GM18505 (cell line): Measurements from ENCODE around the gene KDELR3.

Experiments used
- ATAC-seq: cut with Tn5 transposase; IDR thresholded peaks from one replicate; pipeline ENCODE4 v1.9.1; 2021; ENCODE audit not compliant: unreplicated experiment
- POLR2A ChIP-seq: IDR thresholded peaks from 4 replicates; pipeline ENCODE4 v1.6.1; 2011; ENCODE audit warnings: borderline replicate concordance; ENCODE audit not compliant: insufficient read depth, insufficient read length; ENCODE audit errors: extremely low read depth

Gene KDELR3

DNA sequence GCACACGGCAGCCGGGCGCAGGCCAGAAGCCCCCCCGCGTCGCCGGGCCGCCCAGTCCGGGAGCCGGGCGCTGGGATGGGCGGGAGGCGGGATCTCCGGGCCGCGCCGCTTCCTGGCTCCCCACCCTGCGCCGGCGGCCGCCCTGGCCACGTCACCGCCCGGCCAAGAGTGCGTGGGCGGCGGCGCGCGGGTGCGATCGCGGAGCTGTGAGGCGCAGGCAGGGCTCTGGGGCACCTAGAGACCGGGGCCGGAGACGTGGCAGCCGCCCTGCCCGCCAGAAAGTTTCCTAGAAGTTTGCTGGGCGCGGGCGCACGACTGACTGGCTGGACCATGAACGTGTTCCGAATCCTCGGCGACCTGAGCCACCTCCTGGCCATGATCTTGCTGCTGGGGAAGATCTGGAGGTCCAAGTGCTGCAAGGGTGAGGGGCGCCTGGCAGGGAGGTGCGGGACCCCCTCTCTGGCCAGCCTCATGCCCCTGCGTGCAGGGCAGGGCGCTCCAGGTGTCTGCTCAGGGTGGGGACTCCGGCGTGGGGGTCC lies at the start of gene KDELR3:
Gene KDELR3 (plus strand): TSS at position 193 of the 539 bp plus-strand sequence. CDS start 138 bp downstream, at position 331.
- ATAC-seq: no peak
- TF ChIP-seq POLR2A: no peak

DNA sequence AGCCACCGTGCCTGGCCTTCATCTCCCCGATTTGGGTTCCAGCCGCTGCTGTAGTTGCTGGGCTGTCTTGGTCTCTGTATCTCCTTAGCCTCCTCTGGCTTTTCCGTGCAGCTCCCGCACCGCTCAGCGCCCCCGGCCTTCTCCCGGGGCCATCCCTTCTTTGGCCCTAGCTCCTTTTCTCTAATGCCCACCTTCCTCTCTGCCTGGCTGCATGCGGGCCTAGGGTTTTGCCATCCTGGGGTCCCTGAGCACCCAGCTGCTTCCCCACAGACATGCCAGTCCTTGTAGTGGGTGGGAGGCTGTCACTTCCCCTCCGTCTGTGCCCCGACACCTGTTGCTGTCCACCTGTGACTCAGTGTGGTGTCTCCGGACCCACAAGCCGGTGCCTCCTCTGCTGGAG lies 49.3 kb upstream of the KDELR3 start:
- no peak for ATAC-seq
- no peak for TF ChIP-seq POLR2A

DNA sequence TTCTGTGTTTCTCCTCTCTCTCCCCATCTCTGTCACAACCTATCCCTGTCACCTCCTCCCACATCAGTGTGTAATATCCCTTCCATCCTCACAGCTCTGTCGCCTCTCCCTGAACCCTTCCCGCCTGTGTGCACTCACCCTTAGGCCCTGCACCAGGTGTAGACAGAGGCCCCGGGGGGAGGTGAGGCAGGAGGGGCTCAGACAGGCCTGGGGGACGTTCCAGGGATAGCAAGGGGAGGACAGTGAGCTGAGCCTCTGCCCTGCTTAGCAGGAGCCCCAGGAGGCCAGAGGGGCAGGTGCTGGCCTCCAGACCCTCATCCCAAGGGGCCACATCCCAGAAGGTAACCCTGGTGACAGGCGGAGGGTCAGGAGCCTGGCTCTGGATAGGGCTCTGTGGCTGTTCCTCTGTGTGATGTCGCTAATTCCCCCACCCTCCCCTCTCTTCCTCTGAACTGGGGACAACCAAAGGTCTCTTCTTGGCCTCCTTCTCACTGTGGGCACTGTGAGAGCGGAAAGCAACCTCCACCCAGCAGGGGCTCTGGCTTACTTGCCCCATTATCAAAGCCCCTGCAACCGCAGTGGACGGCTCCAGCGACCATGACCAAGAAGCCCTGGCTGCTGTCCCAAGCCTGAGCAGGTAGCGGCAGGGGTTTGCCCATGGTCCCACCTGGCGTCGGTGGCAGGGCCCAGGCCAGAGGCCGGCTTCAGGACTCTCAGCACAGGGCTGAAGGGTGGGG lies 48.6 kb upstream of the KDELR3 start:
- ATAC-seq: no peak

DNA sequence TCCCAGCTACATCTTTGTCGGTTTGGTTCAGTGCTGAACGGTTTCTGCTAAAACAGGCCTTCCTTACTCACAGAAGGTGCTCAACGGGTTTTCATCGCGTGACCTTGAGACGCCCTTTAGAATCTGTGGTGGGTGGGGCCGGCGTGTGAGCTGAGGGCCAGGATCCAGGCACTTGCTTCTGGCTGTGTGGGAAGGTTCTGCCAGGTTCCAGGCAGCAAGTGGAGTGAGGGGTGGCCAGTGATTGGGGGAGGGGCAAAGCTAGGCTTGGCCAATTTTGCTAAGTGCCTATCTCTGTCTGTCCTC lies 48.1 kb upstream of the KDELR3 start:
- no peak for TF ChIP-seq POLR2A
- ATAC-seq: no peak

More for the DNA sequence above, 48.6 kb upstream of the KDELR3 start:
- TF ChIP-seq POLR2A: no peak

DNA sequence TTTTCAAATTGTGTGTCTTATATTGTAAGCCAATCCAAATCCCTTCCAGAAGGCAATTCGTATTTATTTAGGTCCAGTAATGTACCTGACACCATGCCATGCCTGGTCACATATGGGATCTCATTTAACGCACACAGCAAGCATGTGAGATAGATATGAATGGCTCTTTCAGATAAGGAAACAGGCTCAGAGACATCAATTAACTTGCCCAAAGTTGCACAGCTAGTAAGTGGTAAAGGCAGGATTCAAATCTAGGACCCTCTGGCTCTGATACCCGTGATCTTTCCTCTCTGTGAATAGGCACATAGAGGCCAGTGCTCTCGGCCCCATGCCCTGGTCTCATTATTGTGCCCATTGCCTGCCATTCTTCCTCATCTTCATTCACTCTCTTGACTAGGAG lies 47.2 kb upstream of the KDELR3 start:
- TF ChIP-seq POLR2A: no peak
- no peak for ATAC-seq

DNA sequence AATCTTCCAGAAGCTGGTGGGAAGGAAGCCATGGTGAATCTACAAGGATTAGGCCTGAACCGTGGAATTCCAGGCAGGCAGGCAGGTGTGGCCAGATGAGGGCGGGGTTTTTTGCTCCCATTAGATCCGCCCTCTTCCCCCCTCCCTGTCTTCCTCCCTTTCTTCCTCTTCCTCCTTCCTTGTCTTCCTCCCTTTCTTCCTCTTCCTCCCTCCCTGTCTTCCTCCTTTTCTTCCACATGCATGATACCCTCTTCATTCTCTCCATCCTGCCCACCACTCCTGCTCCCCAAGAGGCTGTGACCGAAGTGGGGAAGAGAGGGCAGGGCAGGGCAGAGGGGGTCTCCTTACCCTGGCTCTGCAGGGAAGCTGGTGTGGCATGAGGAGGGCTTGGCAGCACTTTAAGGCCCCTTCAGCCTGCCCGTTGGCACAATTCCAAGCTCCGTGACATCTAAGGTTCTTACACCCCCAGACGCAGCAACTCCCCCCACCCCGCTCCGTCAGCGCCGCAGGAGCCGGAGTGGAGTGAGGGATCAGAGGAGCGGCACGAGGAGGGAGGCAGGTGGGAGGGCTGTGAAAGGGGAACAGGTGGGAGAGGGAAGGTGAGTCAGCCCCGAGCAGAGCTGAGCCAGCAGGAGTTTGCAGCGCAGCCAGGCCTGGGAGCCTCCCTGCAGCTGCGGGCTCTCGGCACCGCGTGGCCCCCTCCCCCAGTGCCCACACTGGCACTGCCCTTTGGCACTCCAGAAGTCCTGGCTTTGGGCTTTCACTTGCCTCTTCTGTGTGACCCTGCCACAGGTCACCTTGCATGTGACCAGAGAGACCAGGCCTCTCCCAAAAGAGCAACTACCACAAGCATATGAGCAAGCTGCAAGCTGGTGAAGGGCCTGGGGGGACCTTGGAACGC lies 45.0 kb upstream of the KDELR3 start:
- no peak for ATAC-seq

DNA sequence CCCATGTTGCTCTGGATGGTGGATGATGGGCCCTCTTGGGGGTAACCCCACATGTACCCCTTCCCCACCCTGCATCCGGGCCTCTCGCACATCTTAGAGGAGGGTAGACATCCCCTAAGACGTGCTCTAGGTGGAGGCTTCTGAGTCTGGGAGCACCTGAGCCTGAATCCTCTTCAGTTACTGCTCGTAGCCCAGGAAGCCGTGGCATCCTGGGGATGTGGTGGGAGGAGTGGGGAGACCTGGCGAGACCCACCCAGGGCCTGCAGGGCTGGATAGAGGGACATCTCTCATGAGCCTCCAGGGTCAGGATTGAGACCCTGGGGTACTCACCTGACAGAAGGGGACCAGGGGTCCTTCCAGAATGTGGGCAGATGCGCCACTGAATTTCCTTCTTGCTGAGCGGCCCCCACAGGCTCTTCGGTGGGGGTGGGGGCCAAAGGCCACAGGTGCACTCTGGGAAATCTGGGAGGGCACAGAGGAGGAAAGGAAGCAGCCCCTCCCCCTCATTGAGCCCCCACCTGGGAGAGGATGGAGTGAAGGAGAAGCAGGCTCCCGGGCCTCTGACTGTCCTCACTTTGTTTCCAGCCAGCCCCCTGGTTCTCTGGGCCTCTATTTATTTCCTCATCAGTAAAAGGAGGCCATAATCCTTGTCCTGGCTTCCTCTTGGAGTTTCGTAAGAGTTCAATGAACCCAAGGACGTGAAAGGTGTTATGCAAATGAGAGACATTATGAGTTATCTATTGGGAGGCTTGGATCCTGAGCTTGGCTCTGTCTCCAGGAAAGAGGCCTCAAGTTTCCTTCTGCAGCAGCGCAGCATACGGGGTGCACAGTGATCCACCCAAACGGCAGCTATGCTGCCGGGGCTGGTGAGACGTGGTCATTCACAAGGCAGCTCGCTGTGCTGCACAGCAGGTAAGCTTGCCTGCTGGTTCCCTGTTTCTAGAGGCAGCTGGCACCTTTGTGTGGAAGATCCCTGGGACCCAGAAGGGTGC lies 44.1 kb upstream of the KDELR3 start:
- no peak for ATAC-seq
- TF ChIP-seq POLR2A: no peak

More for the DNA sequence above, 45.0 kb upstream of the KDELR3 start:
- no peak for TF ChIP-seq POLR2A

DNA sequence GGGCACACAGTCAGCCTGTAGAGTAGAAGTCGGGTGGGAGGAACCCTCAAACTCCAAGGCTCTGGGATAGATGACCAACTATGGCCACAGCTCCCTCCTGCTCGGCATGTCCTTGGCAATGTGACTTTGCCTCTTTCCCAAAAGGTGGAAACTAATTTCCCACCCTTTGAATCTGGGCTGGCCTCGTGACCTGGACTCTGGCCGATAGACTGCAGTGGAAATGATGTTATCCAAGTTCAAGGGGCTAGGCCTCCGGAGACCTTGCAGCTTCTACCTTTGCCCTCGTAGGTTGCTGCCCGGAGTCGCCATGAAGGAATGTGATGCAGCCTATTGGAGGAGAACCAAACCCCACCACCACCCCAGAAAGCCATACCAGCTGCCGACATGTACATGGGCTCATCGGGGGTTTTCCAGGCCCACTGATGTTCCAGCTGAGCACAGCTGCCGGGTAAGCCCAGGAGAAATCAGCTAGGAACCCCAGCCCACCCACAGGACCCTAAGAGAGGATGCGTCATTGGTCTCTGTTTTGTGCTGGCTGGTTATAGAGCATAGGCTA lies 43.3 kb upstream of the KDELR3 start:
- ATAC-seq: no peak
- no peak for TF ChIP-seq POLR2A

DNA sequence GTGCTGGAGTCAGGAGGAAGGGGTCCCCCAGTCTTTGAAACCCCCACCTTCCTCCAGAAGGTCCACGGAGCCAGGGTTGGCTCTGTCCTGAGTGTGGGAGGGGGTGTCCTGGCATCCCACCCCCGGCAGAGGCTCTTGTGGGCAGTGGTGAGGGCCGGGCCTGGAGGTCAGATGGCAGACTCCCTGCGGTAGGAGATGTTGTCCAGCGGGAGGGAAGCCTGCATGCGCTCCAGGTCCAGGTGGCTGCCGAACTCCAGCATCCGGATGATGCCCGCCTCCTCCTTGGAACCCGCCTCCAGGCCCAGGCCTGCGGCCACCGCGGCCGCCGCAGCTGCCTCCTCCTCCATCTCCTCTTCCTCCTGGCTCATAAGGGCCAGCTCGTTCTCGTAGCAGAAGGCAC lies 41.3 kb upstream of the KDELR3 start:
- ATAC-seq: no peak
- no peak for TF ChIP-seq POLR2A

DNA sequence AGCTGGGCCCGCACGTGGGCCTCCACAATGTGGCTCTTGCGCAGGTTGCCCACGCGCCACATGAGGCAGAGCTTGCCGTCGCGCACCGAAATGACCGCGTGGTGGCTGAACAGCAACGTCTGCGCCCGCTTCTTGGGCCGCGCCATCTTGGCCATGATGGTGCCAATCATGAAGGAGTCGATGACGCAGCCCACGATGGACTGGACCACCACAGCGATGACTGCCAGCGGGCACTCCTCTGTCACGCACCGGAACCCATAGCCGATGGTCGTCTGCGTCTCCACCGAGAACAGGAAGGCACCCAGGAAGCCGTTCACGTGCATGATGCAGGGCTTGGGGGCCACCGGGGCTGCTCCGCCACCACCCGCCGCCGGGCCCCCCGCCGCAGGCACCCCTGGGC lies 40.4 kb upstream of the KDELR3 start:
- ATAC-seq: no peak
- no peak for TF ChIP-seq POLR2A

DNA sequence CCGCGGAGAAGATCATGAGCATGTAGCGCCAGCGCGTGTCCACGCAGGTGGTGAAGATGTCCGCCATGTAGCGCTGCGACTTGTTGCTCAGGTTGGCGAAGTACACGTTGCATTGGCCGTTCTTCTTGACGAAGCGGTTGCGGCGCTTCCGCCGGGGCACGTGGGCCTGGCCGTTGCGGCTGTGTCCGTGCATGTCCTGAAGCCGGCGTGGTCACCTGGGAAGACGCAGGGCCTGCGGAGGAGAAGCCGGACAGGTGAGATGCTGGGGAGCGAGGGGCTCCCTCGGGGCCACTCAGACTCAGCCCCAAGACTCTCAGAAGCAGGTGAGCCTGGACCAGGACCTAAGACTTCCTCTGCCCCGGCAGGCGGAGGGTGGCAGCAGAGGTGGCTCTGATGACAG lies 40.0 kb upstream of the KDELR3 start:
- ATAC-seq: no peak
- TF ChIP-seq POLR2A: no peak

DNA sequence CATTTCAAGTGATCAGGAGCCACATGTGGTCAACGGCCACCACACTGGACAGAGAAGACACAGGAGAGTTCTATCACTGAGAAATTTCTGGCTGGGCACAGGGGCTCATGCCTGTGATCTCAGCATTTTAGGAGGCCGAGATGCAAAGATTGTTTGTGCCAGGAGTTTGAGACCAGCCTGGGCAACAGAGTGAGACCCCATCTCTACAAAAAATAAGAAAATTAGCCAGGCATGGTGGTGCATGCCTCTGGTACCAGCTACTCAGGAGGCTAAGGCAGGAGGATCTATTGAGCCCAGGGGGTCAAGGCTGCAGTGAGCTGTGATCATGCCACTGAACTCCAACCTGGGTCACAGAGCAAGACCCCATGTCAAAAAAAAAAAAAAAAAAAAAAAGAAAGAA lies 39.2 kb upstream of the KDELR3 start:
- ATAC-seq: no peak
- no peak for TF ChIP-seq POLR2A
